Measurements from ENCODE around the gene INPP5K.
"Not testable (repeated sequence)": the region's sequence is repeated elsewhere in the genome, so short reads cannot be mapped to it uniquely, and the experiment has no call there.

Gene INPP5K

DNA sequence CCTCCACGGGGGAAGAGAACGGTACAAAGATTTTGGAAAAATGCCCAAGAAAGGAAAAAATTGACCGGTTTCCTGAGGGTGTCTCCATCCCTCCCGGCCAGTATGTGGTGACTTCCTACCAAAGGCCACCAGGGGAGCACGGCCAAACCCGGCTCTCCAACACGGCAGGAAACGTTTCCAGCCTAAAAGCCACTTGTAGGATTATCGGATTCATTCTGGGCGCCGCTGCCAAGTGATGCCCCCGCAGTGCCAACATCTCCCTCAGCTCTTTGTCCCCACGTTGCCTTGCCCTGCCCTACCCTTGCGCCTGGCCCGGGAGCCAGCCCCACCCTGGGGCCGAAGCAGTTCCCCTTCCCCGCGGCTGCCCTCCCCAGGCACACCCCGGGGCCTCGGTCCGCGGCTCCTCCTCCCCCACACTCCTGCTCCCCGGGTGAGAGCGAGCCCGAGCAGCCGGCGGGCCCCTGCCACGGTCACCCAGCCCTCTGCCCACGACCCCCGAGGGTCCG is 61.1 kb downstream of the INPP5K start:
- peak; percentile 30 for DNase-seq (ENCODE audit: extremely low read depth, low read depth)
- TF ChIP-seq, protein P1, sequence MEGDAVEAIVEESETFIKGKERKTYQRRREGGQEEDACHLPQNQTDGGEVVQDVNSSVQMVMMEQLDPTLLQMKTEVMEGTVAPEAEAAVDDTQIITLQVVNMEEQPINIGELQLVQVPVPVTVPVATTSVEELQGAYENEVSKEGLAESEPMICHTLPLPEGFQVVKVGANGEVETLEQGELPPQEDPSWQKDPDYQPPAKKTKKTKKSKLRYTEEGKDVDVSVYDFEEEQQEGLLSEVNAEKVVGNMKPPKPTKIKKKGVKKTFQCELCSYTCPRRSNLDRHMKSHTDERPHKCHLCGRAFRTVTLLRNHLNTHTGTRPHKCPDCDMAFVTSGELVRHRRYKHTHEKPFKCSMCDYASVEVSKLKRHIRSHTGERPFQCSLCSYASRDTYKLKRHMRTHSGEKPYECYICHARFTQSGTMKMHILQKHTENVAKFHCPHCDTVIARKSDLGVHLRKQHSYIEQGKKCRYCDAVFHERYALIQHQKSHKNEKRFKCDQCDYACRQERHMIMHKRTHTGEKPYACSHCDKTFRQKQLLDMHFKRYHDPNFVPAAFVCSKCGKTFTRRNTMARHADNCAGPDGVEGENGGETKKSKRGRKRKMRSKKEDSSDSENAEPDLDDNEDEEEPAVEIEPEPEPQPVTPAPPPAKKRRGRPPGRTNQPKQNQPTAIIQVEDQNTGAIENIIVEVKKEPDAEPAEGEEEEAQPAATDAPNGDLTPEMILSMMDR (IDR thresholded peaks at IDR 0.05; ENCODE audit: low read depth, low read length) = peak; percentile 66

DNA sequence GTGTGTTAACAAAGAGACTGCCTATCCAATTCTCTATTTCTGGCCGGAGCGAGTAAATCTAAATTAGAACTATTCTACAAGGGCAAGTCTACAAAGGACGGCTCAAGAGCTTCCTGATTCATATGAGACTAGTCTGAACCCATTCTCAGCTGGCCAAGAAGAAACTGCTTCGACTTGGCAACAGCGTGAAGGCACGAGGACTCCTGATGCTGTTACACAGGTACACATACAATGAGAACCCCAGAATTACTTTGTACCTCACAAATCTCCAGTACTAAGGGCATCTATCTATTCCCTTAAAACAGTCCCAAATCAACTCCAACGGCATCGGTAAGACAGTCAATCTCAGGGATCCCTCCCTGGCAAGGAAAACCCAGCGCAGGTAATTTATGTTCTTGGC is 61.9 kb downstream of the INPP5K start:
- TF ChIP-seq, protein P1 (IDR thresholded peaks at IDR 0.05; ENCODE audit: low read depth, low read length) = no peak
- no peak for DNase-seq (ENCODE audit: extremely low read depth, low read depth)

DNA sequence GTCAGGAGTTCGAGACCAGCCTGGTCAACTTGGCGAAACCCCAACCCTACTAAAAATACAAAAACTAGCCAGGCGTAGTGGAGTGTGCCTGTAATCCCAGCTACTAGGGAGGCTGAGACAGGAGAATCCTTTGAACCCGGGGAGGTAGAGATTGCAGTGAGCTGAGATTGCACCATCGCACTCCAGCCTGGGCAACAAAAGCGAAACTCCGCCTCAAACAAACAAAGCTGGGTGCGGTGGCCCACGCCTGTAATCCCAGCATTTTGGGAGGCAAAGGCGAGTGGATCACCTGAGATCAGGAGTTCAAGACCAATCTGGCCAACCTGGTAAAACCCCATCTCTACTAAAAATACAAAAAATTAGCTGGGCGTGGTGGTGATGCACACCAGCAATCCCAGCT is 62.7 kb downstream of the INPP5K start:
- DNase-seq (ENCODE audit: extremely low read depth, low read depth) = not testable (repeated sequence)

DNA sequence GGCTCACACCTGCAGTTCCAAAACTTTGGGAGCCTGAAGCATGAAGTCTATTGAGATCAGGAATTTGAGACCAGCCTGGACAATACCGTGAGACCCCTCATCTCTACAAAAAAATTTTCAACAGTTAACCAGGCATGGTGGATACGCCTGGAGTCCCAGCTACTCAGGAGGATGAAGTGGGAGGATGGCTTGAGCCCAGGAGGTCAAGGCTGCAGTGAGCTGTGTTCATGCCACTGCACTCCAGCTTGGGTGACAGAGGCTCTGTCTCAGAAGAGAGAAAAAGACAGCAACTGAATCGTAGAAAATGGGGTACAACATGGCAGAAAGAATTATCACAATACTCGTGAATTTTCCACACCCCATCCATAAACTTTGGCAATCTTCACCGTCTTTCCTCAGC is 63.6 kb downstream of the INPP5K start:
- TF ChIP-seq, protein P1 (IDR thresholded peaks at IDR 0.05; ENCODE audit: low read depth, low read length) = no peak
- no peak for DNase-seq (ENCODE audit: extremely low read depth, low read depth)

DNA sequence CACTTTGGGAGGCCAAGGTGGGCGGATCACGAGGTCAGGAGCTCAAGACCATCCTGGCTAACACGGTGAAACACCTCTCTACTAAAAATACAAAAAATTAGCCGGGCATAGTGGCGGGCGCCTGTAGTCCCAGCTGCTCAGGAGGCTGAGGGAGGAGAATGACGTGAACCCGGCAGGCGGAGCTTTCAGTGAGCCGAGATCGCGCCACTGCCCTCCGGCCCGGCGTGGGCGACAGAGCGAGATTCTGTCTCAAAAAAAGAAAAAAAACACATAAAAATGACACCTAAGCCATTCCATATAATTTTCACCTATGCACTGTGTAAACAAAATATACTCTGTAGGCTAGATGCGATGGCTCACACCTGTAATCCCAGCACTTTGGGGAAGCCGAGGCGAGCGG is 66.2 kb downstream of the INPP5K start:
- not testable (repeated sequence) for DNase-seq (ENCODE audit: extremely low read depth, low read depth)

DNA sequence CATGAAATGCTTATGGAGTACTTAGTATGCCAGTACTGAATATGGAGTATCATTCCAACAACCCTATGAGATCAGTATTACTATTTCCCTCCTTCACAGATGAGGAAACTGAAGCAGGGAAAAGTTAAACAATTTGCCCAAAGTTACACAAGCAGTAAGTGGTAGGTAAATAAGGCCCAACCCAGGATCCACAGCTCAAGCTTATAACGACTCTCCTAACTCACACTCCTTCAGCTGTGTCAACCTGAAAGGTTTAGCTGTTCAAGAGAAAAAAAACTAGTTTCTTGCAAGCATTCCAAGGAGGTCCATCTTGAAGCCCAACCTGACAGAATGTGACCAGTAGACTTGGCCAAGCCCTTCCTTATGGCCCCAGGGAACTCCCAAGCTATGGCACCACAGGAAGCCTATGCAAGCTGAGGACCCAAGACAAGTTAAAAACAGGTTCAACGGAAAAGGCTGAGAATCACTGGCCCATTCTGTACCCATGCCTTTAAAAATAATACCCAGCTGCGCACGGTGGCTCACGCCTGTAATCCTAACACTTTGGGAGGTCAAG is 66.9 kb downstream of the INPP5K start:
- DNase-seq (ENCODE audit: extremely low read depth, low read depth) = no peak
- TF ChIP-seq, protein P1 (IDR thresholded peaks at IDR 0.05; ENCODE audit: low read depth, low read length) = no peak

DNA sequence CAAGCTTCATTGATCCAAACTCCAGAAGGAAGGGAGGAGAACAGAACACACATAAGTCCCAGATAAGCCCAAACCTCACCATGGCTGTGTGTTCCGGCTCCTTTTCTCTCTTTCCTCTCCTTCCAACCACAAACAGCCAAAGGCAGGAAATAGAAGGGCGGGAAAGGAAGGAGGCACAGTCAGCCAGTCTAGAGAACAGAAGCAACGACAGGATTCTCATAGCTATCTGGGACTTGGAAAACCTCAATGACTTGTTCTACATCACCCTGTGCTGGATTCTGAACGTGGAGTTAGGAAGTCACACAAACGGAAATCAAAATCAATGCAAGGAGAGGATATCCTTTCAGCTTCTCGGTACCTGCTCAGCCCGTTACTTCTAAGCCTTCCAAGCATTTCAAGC is 69.4 kb downstream of the INPP5K start:
- DNase-seq (ENCODE audit: extremely low read depth, low read depth) = no peak
- TF ChIP-seq, protein P1 (IDR thresholded peaks at IDR 0.05; ENCODE audit: low read depth, low read length) = no peak

DNA sequence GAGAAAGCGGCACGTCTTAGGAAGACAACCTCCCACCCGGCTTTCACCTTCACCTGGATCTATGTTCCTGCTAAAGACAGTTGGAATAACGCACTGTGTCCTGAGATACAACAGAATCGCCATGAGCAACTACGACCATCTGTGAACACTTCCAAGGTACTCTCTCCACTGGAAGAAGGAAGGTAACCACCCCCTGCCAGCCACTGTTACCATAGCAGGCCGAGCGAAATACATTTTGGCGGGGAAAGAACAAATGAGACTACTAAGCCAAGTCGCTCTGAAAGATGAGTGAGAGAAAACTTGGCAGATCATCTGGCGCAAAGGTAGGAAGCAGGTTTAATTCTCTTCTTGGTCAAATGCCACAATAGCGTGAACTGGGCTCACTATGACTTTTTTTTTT is 70.2 kb downstream of the INPP5K start:
- no peak for DNase-seq (ENCODE audit: extremely low read depth, low read depth)
- TF ChIP-seq, protein P1 (IDR thresholded peaks at IDR 0.05; ENCODE audit: low read depth, low read length) = no peak

DNA sequence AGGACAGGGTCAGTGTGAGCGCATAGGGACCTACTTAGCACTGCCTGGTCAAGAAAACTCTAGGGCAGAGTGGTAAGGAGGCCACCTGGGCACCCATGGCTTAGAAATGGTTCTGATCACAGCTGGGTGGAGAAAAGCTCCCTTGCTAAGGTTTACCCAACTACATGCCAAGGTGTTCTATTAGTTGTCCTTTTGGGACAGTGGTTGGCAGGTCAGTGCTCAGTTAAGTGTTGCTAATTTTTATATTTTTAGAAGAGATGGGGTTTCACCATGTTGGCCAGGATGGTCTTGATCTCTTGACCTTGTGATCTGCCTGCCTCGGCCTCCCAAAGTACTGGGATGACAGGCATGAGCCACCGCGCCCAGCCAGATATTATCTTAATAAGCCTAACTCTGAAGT is 70.7 kb downstream of the INPP5K start:
- not testable (repeated sequence) for DNase-seq (ENCODE audit: extremely low read depth, low read depth)
